Ovary (tissue), 9 donors: ENCODE results near the gene CPNE6. TPM values are rescaled to one million over a fixed set of nuclear protein-coding genes. Genes with fewer than 3 reads are reported as not detected.

Source experiments
- DNase-seq, 5 donors: peaks; one replicate each; pipeline ENCODE4 v3.0.0-alpha.2; 2019 to 2020
- H3K27ac ChIP-seq, 2 donors: fragments of 200-600 bp; one replicate each; pipeline versions ENCODE4 v1.5.1 to v1.8.0; 2019 to 2022
- H3K27me3 ChIP-seq: fragments of 200-600 bp; one replicate; pipeline ENCODE4 v1.8.0; 2022
- H3K36me3 ChIP-seq: fragments of 200-600 bp; sonication (generic); one replicate; pipeline ENCODE4 v1.5.1; 2019
- H3K4me1 ChIP-seq: one replicate; pipeline ENCODE4 v1.8.1; 2013; ENCODE audit warnings: mild to moderate bottlenecking, moderate library complexity; ENCODE audit not compliant: insufficient read depth
- H3K4me3 ChIP-seq: fragments of 200-600 bp; sonication (generic); one replicate; pipeline ENCODE4 v1.5.1; 2017
- H3K9me3 ChIP-seq, 2 donors: fragments of 200-600 bp in 1 of 2; sonication (generic) in 1 of 2; one replicate each; pipeline versions ENCODE4 v1.5.1 to v1.8.1; 2013 to 2019; ENCODE audit warnings: mild to moderate bottlenecking in 1 of 2, moderate library complexity in 1 of 2
- CTCF ChIP-seq, 3 donors: fragments of 450-650 bp in 2 of 3; fragments of 200-600 bp in 1 of 3; IDR thresholded peaks; one replicate each; pipeline versions ENCODE4 v1.5.1 to v1.8.0; 2016 to 2022; ENCODE audit warnings: antibody characterized with exemption in 3 of 3, mild to moderate bottlenecking in 1 of 3
- EP300 ChIP-seq: sonication (generic); formaldehyde crosslinking; IDR thresholded peaks from one replicate; pipeline ENCODE4 v1.6.1; 2017; ENCODE audit warnings: antibody characterized with exemption
- POLR2A ChIP-seq: fragments of 450-650 bp; IDR thresholded peaks from one replicate; pipeline ENCODE4 v1.6.1; 2017; ENCODE audit warnings: antibody characterized with exemption, mild to moderate bottlenecking, moderate library complexity
- WGBS, 3 donors: extraction: QIAGEN DNeasy Blood & Tissue Kit in 1 of 3; methylation state at CpG; one replicate each; pipeline versions ENCODE4 v1.1.5 to v1.1.7; 2013 to 2017; 5-methylcytosine and 5-hydroxymethylcytosine counted together
- intact Hi-C, 4 donors: fragments of 100-400 bp; cut with DNase I; formaldehyde crosslinking; loops; one replicate each; pipeline versions ENCODE4 v1.11.0 to v1.15.1; 2022 to 2023
- polyA plus RNA-seq, 2 donors: library from polyadenylated mRNA; stranded (reverse); fragments of 200-250 nt in 1 of 2; fragments of 350-450 nt in 1 of 2; fragmentation: Illumina TruSeq in 1 of 2; extraction: RNeasy Lipid Tissue Mini Kit (QIAGEN cat#74804) in 1 of 2; gene quantifications; one replicate each; pipeline ENCODE4 v1.2.3, GENCODE V29; 2013 to 2014
- total RNA-seq, 7 donors: library from RNA; depleted of rRNA in 2 of 7; stranded (reverse); fragments of >200 nt in 2 of 7; fragmentation: NEBNext Ultra II Directional in 3 of 7; extraction: Animal tissue kit (Norgen Biotek cat#: 25700) in 3 of 7; gene quantifications; one replicate each; pipeline versions ENCODE4 v1.1.0 to v1.2.4, GENCODE V29; 2016 to 2023
- donor health status: DM: no; HTN: no; CAD: no; lungs with moderate emphysema.
- donor health status: DM: no; HTN: no; CAD: no.
- donor health status: Bipolar disorder and iron deficiency.
- donor health status: DM: yes; HTN: yes; CAD: no.
- donor health status: DM: no; HTN: no; CAD: no.
- donor health status: DM: yes; HTN: yes; CAD: no.

CPNE6 gene
- total and polyA plus RNA-seq, 9 donors: 0.08 to 0.71 (median 0.55) TPM; not detected in 6

- Histone ChIP-seq H3K9me3 (no peaks in the 10 kb centered on the region), H3K4me3 (peak overlapping the region; percentile 63), H3K27ac (peak overlapping the region; percentile 40 to 46), H3K27me3 (no peaks in the 10 kb centered on the region), H3K36me3 (no peaks in the 10 kb centered on the region), H3K4me1 (peaks cover 3% of the 10 kb centered on the region)
- 27 to 32% (median 32%) methylated on average over 14 of the region's 14 CpGs for WGBS, 3 donors
- DNase-seq: peak in 1 of 5 donors; percentile 31
- no peak for TF ChIP-seq POLR2A
- TF ChIP-seq CTCF (IDR thresholded peaks at IDR 0.05): no peak
- no peak for TF ChIP-seq EP300
- intact Hi-C loops: loop anchor here in 1 of 4 donors (10.0 kb wide), 1 partner anchor 110 kb away; the partner anchor contains the start of gene DHRS4L2
Measured at GRCh38 chr14:24094841-24095270, 23.5 kb downstream of the CPNE6 start.

GRCh38 chr14:24095271-24096068 is 24.1 kb downstream of the CPNE6 start:
- Histone ChIP-seq H3K27ac (no peak overlapping the region), H3K9me3 (no peaks in the 10 kb centered on the region), H3K27me3 (no peaks in the 10 kb centered on the region), H3K4me3 (peak overlapping the region; percentile 63), H3K4me1 (peaks cover 3% of the 10 kb centered on the region), H3K36me3 (no peaks in the 10 kb centered on the region)
- intact Hi-C loops: loop anchor here in 1 of 4 donors (10.0 kb wide), 1 partner anchor 111 kb away; the partner anchor contains the start of gene DHRS4L2
- peak in 2 of 5 donors; percentile 30 to 31 for DNase-seq
- TF ChIP-seq CTCF (IDR thresholded peaks at IDR 0.05): no peak
- WGBS, 3 donors: 70 to 81% (median 74%) methylated on average over 12 of the region's 12 CpGs

- DNase-seq: peak in 1 of 5 donors; percentile 17
- 93 to 97% (median 96%) methylated on average over 8 of the region's 8 CpGs for WGBS, 3 donors
- Histone ChIP-seq H3K4me1 (peaks cover 3% of the 10 kb centered on the region), H3K4me3 (no peak overlapping the region), H3K27ac (no peak overlapping the region), H3K9me3 (no peaks in the 10 kb centered on the region), H3K27me3 (no peaks in the 10 kb centered on the region), H3K36me3 (no peaks in the 10 kb centered on the region)
- no peak for TF ChIP-seq EP300
- TF ChIP-seq CTCF (IDR thresholded peaks at IDR 0.05): no peak
- TF ChIP-seq POLR2A: no peak
- intact Hi-C loops: loop anchor here in 1 of 4 donors (10.0 kb wide), 1 partner anchor 112 kb away; the partner anchor contains the start of gene DHRS4L2
Measured at GRCh38 chr14:24096545-24097181, 25.3 kb downstream of the CPNE6 start.

- no peak overlapping the region for H3K27ac ChIP-seq
- H3K4me1 ChIP-seq: peaks cover 3% of the 10 kb centered on the region
- peak in 1 of 5 donors; percentile 25 for DNase-seq
- H3K36me3 ChIP-seq: no peaks in the 10 kb centered on the region
- no peaks in the 10 kb centered on the region for H3K27me3 ChIP-seq
- H3K9me3 ChIP-seq: no peaks in the 10 kb centered on the region
- no peak for TF ChIP-seq EP300
- TF ChIP-seq POLR2A: no peak
- TF ChIP-seq CTCF (IDR thresholded peaks at IDR 0.05): no peak
- intact Hi-C loops: loop anchor here in 1 of 4 donors (10.0 kb wide), 1 partner anchor 114 kb away; the partner anchor contains the start of gene DHRS4L2
- H3K4me3 ChIP-seq: no peak overlapping the region
- WGBS, 3 donors: 91 to 94% (median 93%) methylated on average over 16 of the region's 16 CpGs
Measured at GRCh38 chr14:24098229-24098926, 27.0 kb downstream of the CPNE6 start.
